Fibroblast of mammary gland (primary cell): ENCODE measurements around the gene LRP3.

Experiments
- DNase-seq: peaks from one replicate; pipeline ENCODE4 v3.0.0-alpha.2; 2010; ENCODE audit warnings: low read depth
- H3K4me3 ChIP-seq: 2 replicates; pipeline ENCODE4 v1.5.1; 2011; ENCODE audit warnings: low read depth, mild to moderate bottlenecking, low read length, moderate library complexity; ENCODE audit not compliant: control insufficient read depth
- CTCF ChIP-seq: conservative IDR thresholded peaks from 2 replicates; pipeline ENCODE4 v1.5.1; 2011; ENCODE audit warnings: low read depth, low read length, inconsistent platforms; ENCODE audit not compliant: control insufficient read depth, insufficient read depth

LRP3 gene

GRCh38 chr19:33248954-33249613 is 55.0 kb downstream of the LRP3 start:
- DNase-seq: no peak
- H3K4me3 ChIP-seq: no peak overlapping the region
- TF ChIP-seq CTCF: no peak

- no peak for TF ChIP-seq CTCF
- DNase-seq: no peak
- no peak overlapping the region for H3K4me3 ChIP-seq
Observed at GRCh38 chr19:33249740-33250366, 55.7 kb downstream of the LRP3 start.

- no peak for TF ChIP-seq CTCF
- no peak for DNase-seq
- H3K4me3 ChIP-seq: no peak overlapping the region
Observed at GRCh38 chr19:33250500-33250899, 56.4 kb downstream of the LRP3 start.

GRCh38 chr19:33251076-33251475 is 56.9 kb downstream of the LRP3 start:
- no peak for TF ChIP-seq CTCF
- DNase-seq: no peak
- H3K4me3 ChIP-seq: no peak overlapping the region

- TF ChIP-seq CTCF: no peak
- H3K4me3 ChIP-seq: no peak overlapping the region
- DNase-seq: no peak
Observed at GRCh38 chr19:33251526-33252090, 57.5 kb downstream of the LRP3 start.

GRCh38 chr19:33252418-33252962 is 58.4 kb downstream of the LRP3 start:
- DNase-seq: no peak
- H3K4me3 ChIP-seq: no peak overlapping the region
- no peak for TF ChIP-seq CTCF
